ENCODE measurements around the gene B3GNT8.
"Not testable (repeated sequence)": the region's sequence is repeated elsewhere in the genome, so short reads cannot be mapped to it uniquely, and the experiment has no call there.

B3GNT8 gene, protein sequence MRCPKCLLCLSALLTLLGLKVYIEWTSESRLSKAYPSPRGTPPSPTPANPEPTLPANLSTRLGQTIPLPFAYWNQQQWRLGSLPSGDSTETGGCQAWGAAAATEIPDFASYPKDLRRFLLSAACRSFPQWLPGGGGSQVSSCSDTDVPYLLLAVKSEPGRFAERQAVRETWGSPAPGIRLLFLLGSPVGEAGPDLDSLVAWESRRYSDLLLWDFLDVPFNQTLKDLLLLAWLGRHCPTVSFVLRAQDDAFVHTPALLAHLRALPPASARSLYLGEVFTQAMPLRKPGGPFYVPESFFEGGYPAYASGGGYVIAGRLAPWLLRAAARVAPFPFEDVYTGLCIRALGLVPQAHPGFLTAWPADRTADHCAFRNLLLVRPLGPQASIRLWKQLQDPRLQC

DNA sequence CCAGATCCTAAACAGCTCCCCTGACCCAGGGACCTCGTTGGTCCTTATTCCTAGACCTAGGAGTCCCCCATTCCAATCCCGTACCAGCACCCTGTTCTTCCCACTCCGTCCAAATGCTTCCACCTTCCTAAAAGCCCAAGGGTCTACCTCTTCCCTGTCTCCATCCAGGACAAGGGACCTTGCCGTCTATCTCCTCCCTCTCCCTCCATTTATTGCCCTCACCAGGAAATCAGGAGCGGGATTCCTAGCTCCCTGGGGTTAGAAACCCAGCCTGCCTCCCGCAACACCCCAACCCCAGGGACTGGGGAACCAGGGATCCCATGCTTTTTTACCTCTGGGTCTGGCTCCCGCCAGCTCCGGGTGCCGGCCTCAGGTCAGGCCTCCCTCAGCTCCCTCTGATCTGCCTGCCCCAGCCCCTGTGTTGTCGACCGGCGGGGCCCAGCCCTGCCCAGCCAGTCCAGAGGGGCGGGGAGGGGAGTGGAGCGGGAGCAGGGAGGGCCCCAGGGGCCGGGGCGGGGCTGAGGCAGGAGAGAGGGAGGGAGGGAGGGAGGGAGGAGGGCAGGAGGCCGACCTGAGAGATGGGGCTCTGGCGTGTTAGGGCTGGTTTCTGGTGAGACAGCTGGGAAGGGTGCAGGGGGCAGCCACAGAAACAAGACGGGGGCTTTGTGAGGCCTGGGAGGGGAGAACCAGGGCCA is at the start of gene B3GNT8:
TSS of gene B3GNT8 (minus strand) at position 423 of the 695 bp plus-strand sequence. CDS start 596 bp downstream, outside the sequence.
- DNase-seq, result peak; percentile 83

DNA sequence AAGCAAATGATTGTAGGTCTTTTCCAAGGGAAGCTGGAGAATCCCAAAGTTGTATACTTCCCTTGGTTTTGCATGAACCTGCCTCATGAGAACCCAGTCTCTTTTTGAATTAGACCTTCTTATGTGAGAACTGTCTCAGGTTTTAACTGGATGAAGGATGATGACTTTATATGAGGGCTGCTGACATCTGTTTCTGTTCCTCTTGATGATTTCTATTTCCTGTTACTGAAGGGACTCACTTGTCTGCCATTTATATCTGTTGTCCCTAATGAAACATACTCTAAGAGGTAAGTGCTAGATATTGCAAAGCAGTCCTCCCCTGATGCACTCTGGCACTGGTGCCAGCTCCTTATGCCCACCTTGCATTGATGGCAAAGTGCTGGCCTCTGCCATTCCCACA is 49.4 kb upstream of the B3GNT8 start:
- no peak for DNase-seq

DNA sequence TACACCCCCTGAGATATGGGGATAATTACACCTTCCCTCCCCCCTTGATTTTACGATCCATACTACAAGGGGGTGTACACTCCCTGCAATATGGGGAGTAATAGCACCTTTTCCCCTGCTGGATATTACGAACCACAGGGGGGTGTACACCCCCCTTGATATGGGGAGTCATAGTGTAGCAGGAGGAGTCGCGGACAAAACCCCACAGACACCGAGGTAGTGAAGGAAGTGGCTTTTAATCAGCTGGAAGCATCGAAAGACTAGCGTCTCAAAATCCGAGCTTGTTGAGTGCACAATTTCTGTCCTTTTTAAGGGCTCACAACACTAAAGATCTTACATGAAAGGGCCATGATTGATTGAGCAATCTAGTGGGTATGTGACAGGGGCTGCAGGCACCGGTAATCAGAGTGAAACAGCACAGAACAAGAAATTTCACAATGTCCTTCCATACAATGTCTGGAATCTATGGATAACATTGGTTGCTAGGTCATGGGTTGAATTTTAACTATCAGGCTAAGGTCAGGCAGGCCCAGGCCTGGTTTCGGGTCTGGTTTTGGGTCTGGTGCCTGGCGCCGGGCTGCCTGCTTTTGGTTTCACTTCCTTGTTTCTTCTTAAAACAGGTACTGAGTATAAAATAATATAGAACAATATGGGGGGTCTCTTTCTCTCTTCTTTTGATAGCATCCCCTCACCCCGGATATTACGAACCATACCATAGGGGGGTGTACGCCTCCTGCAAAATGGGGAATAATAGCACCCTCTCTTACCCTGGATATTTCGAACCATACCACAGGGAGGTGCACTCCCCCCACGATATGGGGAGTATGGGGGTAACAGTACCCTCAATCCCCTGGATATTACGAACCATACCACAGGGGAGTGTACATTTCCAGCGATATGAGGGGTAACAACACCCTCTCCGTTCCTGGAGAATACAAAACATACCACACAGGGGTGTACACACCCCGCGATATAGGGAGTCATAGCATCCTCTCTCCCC is 36.4 kb upstream of the B3GNT8 start:
- not testable (repeated sequence) for DNase-seq

DNA sequence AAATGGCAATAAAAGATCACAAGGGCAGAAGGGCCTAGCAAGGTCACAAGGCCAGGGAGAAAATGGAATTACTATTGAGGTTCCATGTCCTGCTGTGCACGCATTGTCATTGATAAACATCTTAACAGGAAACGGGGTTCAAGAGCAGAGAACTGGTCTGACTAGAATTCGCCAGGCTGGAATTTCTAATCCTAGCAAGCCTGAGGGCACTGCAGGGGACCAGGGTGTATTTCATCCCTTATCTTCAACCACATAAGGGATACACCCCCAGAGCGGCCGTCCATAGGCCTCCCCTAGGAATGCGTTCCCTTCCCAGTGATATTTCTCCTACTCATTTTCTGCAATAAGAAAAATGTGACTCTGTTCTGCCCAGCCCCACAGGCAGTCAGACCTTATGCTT is 35.3 kb upstream of the B3GNT8 start:
- no peak for DNase-seq

DNA sequence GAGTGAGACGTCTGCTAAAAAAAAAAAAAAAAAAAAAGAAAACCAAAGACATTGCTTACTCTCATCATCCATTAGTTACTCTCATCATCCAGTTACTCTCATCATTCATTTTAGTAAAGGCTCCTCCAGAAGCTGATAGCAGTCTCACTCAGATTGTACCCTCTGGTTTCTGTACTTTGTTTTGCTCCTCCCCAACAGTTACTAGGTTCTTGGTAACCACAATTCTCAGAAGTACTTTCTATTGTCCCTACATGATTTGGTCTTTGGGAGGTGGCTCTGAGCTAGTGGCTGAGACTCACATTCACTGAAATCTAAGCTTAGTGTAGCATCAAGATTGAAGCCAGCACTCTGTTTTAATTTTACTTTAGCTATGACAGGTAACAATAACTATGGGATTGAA is 30.1 kb upstream of the B3GNT8 start:
- no peak for DNase-seq

DNA sequence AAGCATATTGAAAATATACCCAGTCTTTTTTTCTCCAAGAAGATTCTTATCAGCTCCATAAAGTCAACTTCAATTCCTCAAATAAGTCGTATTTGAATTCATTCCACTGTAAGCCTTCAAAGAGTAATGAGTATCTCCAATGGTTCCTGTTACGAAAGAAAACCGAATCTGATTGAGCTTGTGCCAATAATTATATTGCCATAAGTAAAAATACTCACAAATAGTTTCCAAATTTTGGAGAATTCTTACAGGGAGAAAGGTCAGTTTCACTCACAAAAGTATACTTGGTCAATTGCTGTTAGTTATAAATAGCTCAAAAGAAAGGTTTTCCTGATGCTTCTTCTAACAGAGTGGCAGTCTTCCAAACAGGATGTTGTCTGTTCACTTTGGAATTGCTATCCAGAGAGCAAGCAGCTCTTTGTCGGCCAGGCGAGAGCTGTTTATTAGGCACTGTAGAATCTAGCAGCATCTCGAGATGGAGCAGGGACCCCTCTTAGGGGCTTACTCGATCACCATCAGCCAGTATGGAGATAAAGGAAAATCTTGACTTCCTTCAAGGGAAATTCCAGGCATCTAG is 29.3 kb upstream of the B3GNT8 start:
- DNase-seq, result no peak

DNA sequence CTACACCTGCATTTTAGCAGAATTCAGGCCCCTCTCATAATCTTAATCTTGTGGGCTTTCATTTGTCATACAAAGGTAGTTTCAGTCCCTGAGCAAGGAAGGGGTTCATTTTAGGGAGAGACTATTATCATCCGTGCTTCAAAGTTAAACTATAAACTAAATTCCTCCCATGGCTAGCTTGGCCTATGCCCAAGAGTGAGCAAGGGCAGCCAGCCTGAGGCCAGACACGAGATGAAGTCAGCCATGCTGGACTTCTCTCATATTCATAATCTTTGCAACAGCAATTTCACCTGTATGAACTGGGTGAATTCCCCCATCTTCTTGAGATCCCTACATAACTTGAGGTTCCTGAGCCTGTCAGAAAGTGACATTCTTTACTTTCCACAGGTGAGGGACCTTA is 28.8 kb upstream of the B3GNT8 start:
- no peak for DNase-seq

DNA sequence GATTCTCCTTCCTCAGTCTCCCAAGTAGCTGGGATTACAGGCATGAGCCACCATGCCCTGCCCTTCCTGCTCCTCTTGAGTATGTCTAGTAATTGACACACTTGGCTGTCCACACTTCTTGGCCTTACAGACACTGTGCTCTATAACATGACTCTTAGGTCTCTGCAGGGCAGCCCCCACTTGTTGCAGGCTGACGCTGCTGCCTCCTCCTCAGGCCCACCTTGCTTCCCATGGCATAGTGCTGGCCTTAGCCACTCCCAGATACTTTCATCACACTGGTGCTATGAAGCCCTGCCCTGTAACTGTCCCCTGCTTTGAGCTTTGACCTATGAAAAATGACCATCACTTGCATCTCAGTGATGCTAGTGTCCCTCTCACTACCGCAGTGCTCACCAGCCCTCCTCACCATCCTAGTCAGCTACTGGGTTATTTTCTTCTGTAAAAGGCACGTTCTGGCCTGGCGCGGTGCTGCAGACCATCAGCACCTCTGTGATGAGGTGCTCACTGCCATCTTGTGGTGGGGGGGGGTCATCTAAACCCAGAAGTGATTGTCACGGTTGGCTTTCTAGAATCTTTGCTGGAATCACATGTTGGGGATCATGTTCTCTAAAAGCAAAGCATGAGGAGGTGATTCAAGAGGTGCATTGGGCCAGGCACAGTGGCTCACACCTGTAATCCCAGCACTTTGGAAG is 25.6 kb upstream of the B3GNT8 start:
- no peak for DNase-seq

DNA sequence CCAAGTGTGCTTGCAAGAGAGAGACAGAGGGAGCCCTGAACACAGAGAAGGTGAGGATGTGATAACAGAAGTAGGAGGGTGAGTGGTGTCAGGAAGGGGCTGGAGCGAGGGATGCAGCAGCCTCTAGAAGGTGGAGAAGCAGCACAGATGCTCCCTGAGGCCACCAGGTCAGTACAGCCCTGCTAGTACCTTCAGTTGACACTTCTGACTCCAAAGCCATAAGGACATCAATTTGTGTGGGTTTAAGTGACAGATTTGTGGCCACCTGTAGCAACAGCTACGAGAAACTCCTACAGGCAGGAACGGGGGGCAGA is 22.6 kb upstream of the B3GNT8 start:
- no peak for DNase-seq

DNA sequence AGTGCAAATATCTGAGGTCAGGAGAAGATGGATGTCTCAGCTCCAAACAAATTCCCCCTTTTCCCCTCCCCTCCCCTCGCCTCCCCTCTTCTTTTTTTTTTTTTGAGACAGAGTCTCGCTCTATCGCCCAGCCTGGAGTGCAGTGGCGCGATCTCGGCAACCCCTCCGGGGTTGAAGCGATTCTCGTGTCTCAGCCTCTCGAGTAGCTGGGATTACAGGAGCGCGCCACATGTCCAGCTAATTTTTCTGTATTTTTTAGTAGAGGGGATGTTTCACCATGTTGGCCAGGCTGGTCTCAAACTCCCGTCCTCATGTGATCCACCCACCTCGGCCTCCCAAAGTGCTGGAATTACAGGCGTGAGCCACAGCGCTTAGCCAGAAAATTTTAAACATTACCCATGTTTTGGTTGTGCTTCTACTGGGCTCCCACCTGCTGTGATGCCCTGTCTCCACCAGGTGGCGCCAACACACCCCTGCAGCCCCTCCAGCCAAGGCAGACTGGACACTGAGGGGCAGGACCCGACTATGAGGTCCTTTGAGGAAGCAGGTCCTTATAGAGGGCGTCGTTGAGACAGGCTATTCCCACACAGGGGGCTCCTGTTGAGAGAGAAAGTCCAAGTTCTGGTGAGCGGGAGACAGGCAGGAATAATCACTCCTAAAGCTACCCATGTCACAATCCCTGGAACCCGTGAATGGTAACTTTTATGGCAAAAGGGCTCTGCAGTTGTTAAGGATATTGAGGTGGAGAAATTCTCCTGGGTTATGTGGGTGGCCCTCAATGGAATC is 22.1 kb upstream of the B3GNT8 start:
- DNase-seq, result peak; percentile 87

DNA sequence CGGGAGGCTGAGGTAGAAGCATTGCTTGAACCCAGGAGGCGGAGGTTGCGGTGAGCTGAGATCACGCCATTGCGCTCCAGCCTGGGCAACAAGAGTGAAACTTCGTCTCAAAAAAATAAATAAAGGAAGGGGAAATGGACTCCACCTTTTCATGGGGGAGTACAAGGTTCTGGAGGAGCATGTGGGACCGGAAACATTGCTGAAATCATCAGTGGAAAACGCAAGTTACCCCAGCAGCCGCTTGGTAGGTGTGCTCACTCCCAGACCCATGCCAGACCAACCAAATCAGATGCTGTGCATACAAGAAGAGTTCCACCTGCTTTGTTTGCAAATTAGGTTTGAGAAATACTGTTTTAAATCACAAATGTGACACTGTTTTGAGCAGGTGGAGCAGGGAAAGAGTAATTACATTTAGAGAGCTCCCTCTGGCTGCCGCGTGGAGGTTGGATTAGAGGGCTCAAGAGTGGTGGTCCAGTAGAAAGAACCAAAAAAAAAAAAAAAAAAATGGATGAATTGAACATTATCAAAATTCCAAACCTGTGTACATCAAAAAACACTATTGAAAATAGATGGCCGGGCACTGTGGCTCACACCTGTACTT is 20.7 kb upstream of the B3GNT8 start:
- no peak for DNase-seq

DNA sequence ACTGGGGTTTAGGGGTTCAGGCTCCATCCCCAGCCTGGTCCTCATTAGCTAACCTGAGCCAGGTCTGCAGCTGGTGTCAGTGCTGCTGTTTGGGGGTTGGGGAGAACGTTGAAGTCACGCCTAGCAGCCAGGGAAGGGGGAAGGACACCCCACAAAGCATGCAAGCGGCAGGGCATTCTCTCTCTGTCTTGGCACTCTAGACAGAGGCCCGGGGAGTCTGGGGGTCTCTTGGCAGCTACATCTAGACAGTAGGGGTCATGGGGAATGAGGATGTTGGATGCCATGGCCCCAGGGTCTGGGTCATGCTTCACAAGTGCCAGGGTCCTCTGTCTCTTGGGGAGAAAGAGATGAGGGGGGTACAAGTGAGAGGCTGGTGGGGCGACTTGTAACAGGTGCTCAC is 18.4 kb upstream of the B3GNT8 start:
- DNase-seq, result no peak

DNA sequence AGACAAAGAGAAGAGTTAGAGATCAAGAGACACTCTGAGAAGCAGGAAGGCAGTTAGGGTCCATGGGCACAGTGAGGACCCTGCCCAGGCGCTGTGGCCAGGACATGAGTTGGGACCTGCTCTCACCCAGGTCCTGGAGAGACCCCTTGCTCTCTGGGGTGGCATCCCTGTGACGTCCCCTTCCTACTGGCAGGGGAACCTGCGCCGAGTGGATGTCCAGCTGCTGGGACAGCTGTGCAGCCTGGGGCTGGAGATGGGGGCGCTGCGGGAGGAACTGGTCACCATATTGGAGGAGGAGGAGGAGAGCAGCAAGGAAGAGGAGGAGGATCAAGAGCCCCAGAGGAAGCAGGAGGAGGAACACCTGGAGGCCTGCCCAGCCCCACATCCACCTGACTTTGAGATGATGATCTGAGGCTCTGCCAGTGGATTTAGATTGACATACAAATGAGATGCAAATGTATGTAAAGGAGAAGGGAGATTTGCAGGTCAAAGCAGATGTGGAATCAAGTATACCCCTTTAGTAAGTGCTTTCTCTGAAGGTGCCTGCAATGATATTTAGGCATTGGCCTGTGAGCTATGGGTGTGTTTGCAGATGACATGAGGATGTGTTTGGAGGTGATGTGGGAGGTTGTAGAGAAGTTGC is 16.8 kb upstream of the B3GNT8 start:
- DNase-seq, result no peak

DNA sequence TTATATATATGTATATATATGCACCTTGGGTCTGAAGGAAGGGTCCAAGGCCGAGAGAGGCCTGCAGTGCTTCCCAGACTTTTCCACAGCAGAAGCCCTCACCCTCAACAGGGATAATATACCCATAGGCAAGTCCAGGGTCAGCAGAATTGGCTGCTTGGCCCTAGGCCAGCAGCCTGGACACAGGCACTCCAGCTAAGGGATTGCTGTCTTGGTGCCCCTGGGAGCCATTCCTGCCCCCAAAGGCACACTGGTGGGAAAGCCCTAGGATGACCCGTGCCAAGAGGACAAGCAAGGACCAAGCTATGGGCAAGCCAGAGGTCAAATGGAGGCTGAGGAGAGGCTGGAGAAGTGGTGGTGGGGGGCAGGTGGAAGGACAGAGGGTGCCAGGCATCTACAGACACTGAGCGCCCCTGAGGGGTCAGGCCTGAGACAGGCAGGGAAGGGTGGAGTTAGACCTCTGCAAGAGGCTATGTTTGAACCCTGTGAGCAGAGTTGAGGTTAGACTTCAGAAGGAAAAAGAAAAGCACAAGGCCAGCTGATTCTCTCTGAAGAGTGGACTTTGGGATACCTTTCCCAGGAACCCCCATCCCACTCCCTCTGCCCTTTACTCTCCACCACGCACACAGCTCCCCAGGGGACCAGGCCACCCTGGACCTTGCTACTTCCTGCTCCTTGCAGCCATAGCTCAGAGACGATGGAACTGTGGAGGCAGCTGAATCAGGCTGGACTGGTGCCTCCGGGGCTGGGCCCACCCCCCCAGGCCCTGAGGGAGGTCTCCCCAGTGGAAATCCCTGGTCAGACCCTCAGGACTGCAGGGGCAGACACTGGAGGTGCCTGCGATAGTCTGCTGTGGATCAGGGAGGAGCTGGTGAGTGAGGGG is 15.5 kb upstream of the B3GNT8 start, which contains the start of gene ERICH4:
TSS of gene ERICH4 (plus strand) at position 684 of the 883 bp plus-strand sequence. CDS start at position 698, 14 bp downstream.
- no peak for DNase-seq

DNA sequence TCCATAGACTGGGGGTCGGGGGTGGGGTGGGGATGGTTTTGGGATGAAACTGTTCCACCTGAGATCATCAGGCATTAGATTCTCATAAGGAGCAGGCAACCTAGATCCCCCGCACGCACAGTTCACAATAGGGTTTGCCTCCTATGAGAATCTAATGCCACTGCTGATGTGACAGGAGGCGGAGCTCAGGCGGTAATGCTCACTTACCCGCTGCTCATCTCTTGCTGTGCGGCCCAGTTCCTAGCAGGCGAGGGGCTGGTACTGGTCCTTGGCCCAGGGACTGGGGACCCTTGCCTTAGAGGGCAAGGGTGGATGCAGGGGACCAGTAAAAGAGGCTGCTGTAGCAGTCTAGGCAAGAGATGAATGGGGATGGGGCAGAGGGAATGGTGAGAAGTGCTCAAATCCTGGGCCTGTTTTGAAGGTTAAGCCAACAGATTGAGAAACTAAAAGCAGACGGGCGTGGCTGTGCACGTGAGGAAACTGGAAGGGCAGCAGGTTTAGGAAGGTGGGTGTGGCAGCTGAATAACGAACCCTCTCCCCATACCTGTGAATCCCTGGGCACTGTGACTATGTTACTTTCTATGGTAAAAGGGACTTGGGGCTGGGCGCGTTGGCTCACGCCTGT is 14.3 kb upstream of the B3GNT8 start:
- DNase-seq, result no peak

DNA sequence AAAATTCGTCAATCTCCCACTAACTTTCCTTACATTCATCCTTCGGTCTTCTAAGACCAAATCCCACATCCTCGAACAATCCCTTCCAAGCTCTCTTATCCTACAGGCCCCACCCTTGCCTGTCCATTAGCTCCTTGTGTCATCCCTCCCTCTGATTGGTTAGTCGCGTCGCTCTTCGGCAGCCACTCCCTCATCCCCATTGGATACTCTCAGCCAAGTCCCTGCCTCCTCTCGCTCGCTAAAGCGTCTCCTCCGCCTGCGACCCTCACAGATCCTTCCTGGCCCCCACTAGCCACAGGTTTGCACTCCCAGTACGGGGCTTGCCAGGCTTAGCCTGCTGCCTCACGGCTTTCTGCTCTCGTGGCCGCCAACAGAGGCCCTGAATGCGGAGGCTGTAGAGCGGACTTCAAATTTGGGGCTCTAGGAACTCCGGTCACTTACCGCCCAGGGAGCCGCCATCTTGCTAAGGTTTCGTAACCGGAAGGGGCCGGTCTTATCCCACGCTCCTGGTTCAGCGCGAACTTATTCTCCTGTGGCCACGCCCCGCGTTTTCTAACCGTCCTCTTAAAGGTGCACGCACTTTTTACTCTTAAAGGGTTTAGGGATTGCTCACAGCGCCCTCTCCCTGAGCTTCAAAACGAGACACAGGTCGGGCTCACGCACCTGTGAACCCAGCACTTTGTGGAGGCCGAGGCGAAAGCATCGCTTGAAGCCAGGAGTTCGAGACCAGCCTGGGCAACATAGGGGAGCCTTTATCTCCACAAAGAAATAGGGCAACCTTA is 12.5 kb upstream of the B3GNT8 start, which contains the start of gene DMAC2:
TSS of gene DMAC2 (minus strand) at position 472 of the 782 bp plus-strand sequence. CDS start at position 459, 13 bp downstream.
- peak; percentile 97 for DNase-seq

DNA sequence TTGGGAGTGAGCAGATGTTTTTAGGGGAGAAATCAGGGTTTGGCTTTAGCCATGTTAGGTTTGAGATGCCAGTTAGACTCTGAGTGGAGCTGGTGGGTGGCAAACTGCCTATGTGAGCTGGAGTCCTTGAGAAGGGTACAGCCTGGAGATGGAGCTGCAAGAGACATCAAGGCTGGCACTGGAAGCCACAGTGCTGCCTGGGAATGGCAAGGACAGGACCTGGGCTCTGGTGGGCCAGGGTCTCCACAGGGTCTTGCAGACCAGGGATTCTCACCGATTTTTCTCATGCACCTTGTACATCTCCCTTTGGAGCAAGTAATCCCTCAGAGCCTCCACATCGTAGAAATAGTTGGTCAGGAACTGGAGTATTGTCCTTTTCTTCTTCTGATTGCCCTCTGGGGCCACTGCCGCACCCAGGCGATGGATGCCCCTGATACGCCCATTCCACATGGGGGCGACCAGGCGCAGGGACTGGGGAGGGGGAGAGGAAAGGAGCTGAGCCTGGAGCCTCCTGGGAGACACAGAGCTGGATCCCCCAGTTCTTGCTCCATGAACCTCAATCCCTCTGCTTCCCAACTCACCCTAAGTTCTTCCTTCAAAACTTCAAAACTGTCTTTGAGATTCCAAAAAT is 10.9 kb upstream of the B3GNT8 start:
- DNase-seq, result no peak

DNA sequence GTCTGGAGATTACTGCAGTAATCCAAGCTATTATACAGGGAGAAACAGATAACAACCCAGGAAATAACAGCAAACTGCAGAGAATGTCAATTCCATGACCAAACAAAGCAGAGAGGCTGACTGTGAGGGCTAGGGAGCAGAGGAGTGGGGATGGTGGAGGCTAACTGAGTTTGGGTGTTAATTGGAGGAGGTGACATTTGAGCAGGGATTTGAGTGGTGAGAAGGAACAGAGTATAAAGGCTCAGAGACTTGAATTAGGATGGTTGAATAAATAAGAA is 9.4 kb upstream of the B3GNT8 start:
- no peak for DNase-seq
